ENCODE data around the gene TACO1.

GRCh38 chr17:63623786-63624530 is 23.3 kb downstream of the TACO1 start:
- TF ChIP-seq CTCF (IDR thresholded peaks at IDR 0.05; ENCODE audit: low read depth, low read length) (no peak), POLR2A (IDR thresholded peaks at IDR 0.05; ENCODE audit: extremely low read depth, insufficient read length) (no peak)
